Keratinocyte (primary cell): ENCODE measurements around the gene NRP2. TPM values are rescaled to one million over a fixed set of nuclear protein-coding genes. Genes with fewer than 3 reads are reported as not detected.

Experiments used
- DNase-seq: peaks from one replicate; pipeline ENCODE4 v3.0.0-alpha.2; 2011; ENCODE audit warnings: low read depth, missing footprints, low spot score
- FAIRE-seq: peaks from 2 replicates; lab custom pipeline; 2011; peaks lifted over from hg19 to GRCh38; lab: Jason Lieb, UNC
- H2AFZ ChIP-seq: 2 replicates; pipeline ENCODE4 v1.6.0; 2012; ENCODE audit warnings: low read length, control low read depth, inconsistent platforms; ENCODE audit not compliant: control insufficient read depth
- H3K27ac ChIP-seq: 2 replicates; pipeline ENCODE4 v1.5.1; 2011; ENCODE audit warnings: low read length; ENCODE audit not compliant: control insufficient read depth, insufficient read depth
- H3K27me3 ChIP-seq: 3 replicates; pipeline ENCODE4 v1.6.0; 2011; ENCODE audit warnings: low read length; ENCODE audit not compliant: control insufficient read depth, insufficient read depth; ENCODE audit errors: extremely low read depth
- H3K36me3 ChIP-seq, 2 experiments: 2 replicates in 1 of 2; 3 replicates in 1 of 2; pipeline ENCODE4 v1.5.1; 2011; ENCODE audit warnings: low read length in 2 of 2, mild to moderate bottlenecking in 1 of 2; ENCODE audit not compliant: control insufficient read depth in 2 of 2, insufficient read depth in 2 of 2; ENCODE audit errors: extremely low read depth in 1 of 2
- H3K4me1 ChIP-seq: 3 replicates; pipeline ENCODE4 v1.5.1; 2011; ENCODE audit warnings: low read length; ENCODE audit not compliant: control insufficient read depth, insufficient read depth; ENCODE audit errors: extremely low read depth
- H3K4me2 ChIP-seq: 3 replicates; pipeline ENCODE4 v1.6.0; 2011; ENCODE audit warnings: low read depth, low read length; ENCODE audit not compliant: control insufficient read depth, insufficient read depth; ENCODE audit errors: extremely low read depth
- H3K4me3 ChIP-seq, 3 experiments: fragments of 200-600 bp in 1 of 3; sonication (generic) in 1 of 3; 2 replicates in 2 of 3; 3 replicates in 1 of 3; pipeline ENCODE4 v1.5.1; 2011 to 2016; ENCODE audit warnings: low read length in 3 of 3, mild to moderate bottlenecking in 3 of 3, control low read depth in 2 of 3, inconsistent platforms in 1 of 3, low read depth in 1 of 3, mixed read lengths in 1 of 3, mixed run types in 1 of 3, moderate library complexity in 1 of 3; ENCODE audit not compliant: control insufficient read depth in 2 of 3, insufficient read depth in 2 of 3; ENCODE audit errors: extremely low read depth in 1 of 3
- H3K79me2 ChIP-seq: 2 replicates; pipeline ENCODE4 v1.6.0; 2012; ENCODE audit warnings: low read length; ENCODE audit not compliant: control insufficient read depth, insufficient read depth
- H3K9ac ChIP-seq: 3 replicates; pipeline ENCODE4 v1.6.0; 2011; ENCODE audit warnings: low read length; ENCODE audit not compliant: control insufficient read depth, insufficient read depth; ENCODE audit errors: extremely low read depth
- H3K9me1 ChIP-seq: 3 replicates; pipeline ENCODE4 v1.6.0; 2011; ENCODE audit warnings: low read length; ENCODE audit not compliant: control insufficient read depth, insufficient read depth; ENCODE audit errors: extremely low read depth
- H3K9me3 ChIP-seq: 2 replicates; pipeline ENCODE4 v1.5.1; 2012; ENCODE audit warnings: low read depth, low read length; ENCODE audit not compliant: control insufficient read depth
- H4K20me1 ChIP-seq: 3 replicates; pipeline ENCODE4 v1.6.0; 2011; ENCODE audit warnings: low read length; ENCODE audit not compliant: control insufficient read depth, insufficient read depth; ENCODE audit errors: extremely low read depth
- CTCF ChIP-seq, 3 experiments: IDR thresholded peaks in 1 of 3; conservative IDR thresholded peaks in 1 of 3; optimal IDR thresholded peaks in 1 of 3; 2 replicates in 2 of 3; 3 replicates in 1 of 3; pipeline versions ENCODE3 to v1.5.1; 2011; ENCODE audit warnings: low read length in 3 of 3, mild to moderate bottlenecking in 3 of 3, moderate library complexity in 2 of 3, control low read depth in 1 of 3, inconsistent platforms in 1 of 3; ENCODE audit not compliant: insufficient read depth in 2 of 3; ENCODE audit errors: extremely low read depth in 1 of 3
- EZH2 ChIP-seq: IDR thresholded peaks from one replicate; pipeline ENCODE4 v1.6.1; 2012; ENCODE audit warnings: inconsistent platforms, mild to moderate bottlenecking, low read length, moderate library complexity
- dilution Hi-C: fragments of 300-500 bp; cut with MboI; formaldehyde crosslinking; loops from one replicate; pipeline ENCODE4 v1.7.0; 2020; ENCODE audit warnings: low sequenced_read_pairs; ENCODE audit not compliant: extremely low pct_ligation_motif_present
- polyA plus RNA-seq, 5 experiments: library from polyadenylated mRNA; depleted of rRNA in 3 of 5; stranded (reverse) in 3 of 5; stranded (forward) in 1 of 5; unstranded in 1 of 5; fragments of >200 nt; gene quantifications; 1 replicate in 1 of 5; 2 replicates in 3 of 5; 3 replicates in 1 of 5; pipeline versions ENCODE4 v1.2.1 to v1.2.3, GENCODE V29; 2011 to 2012; ENCODE audit warnings: missing spikeins in 2 of 5, low read depth in 1 of 5, low replicate concordance in 1 of 5

The NRP2 gene
- polyA plus RNA-seq, 1 donor (not counting 4 experiments of a cell fraction or from before 2014, with no cell fraction given), result 20.6 TPM

GRCh38 chr2:205746420-205746785 lies 64.1 kb downstream of the NRP2 start:
- Histone ChIP-seq H3K9ac (peak overlapping the region; percentile 75), H3K79me2 (no peaks in the 10 kb centered on the region), H3K27me3 (no peaks in the 10 kb centered on the region), H3K4me3 (peak overlapping the region in 2 of 3 experiments; percentile 20 to 48), H4K20me1 (no peaks in the 10 kb centered on the region), H3K9me3 (no peaks in the 10 kb centered on the region), H2AFZ (peak overlapping the region; percentile 46), H3K9me1 (no peaks in the 10 kb centered on the region), H3K27ac (peak overlapping the region; percentile 87), H3K4me1 (peaks cover 45% of the 10 kb centered on the region), H3K36me3 (peaks cover 5 to 32% of the 10 kb centered on the region in 2 experiments), H3K4me2 (peak overlapping the region; percentile 63)
- FAIRE-seq, result no peak
- DNase-seq, result peak; percentile 54
- dilution Hi-C loops, result no loop called here
- TF ChIP-seq CTCF (optimal IDR thresholded peaks at IDR 0.05 in 1 of 3, IDR thresholded peaks at IDR 0.05 in 1 of 3, conservative IDR thresholded peaks at IDR 0.05 in 1 of 3; ENCODE audit: extremely low read depth in 1 of 3, insufficient read depth in 2 of 3, low read length in 3 of 3), result no peak

GRCh38 chr2:205747829-205748386 lies 65.6 kb downstream of the NRP2 start:
- Histone ChIP-seq H3K9me1 (no peaks in the 10 kb centered on the region), H3K9me3 (no peaks in the 10 kb centered on the region), H3K79me2 (no peaks in the 10 kb centered on the region), H3K4me1 (peaks cover 53% of the 10 kb centered on the region), H3K27me3 (no peaks in the 10 kb centered on the region), H3K4me3 (no peak overlapping the region), H4K20me1 (no peaks in the 10 kb centered on the region), H3K9ac (no peak overlapping the region), H3K4me2 (peak overlapping the region; percentile 45), H3K36me3 (peaks cover under 1 to 31% of the 10 kb centered on the region in 2 experiments), H3K27ac (peak overlapping the region; percentile 94), H2AFZ (no peak overlapping the region)
- no peak for TF ChIP-seq EZH2
- no peak for TF ChIP-seq CTCF (optimal IDR thresholded peaks at IDR 0.05 in 1 of 3, IDR thresholded peaks at IDR 0.05 in 1 of 3, conservative IDR thresholded peaks at IDR 0.05 in 1 of 3; ENCODE audit: extremely low read depth in 1 of 3, insufficient read depth in 2 of 3, low read length in 3 of 3)
- FAIRE-seq, result no peak
- dilution Hi-C loops, result no loop called here
- no peak for DNase-seq
